ENCODE measurements around the gene KCNC1.

- TF ChIP-seq POLR2A (IDR thresholded peaks at IDR 0.05) = no peak
- TF ChIP-seq, protein P1, sequence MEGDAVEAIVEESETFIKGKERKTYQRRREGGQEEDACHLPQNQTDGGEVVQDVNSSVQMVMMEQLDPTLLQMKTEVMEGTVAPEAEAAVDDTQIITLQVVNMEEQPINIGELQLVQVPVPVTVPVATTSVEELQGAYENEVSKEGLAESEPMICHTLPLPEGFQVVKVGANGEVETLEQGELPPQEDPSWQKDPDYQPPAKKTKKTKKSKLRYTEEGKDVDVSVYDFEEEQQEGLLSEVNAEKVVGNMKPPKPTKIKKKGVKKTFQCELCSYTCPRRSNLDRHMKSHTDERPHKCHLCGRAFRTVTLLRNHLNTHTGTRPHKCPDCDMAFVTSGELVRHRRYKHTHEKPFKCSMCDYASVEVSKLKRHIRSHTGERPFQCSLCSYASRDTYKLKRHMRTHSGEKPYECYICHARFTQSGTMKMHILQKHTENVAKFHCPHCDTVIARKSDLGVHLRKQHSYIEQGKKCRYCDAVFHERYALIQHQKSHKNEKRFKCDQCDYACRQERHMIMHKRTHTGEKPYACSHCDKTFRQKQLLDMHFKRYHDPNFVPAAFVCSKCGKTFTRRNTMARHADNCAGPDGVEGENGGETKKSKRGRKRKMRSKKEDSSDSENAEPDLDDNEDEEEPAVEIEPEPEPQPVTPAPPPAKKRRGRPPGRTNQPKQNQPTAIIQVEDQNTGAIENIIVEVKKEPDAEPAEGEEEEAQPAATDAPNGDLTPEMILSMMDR (IDR thresholded peaks at IDR 0.05) = no peak
These were observed 20.7 kb upstream of the KCNC1 start for GRCh38 chr11:17713851-17714250.
